GM12801 (cell line): Measurements from ENCODE around the gene DNAJC5.

Source experiments
- TF ChIP-seq, protein P1 (sequence below): IDR thresholded peaks from one replicate; pipeline ENCODE4 v1.5.1; 2011; ENCODE audit warnings: control low read depth; ENCODE audit not compliant: insufficient read length; ENCODE audit errors: extremely low read depth

The DNAJC5 gene

DNA sequence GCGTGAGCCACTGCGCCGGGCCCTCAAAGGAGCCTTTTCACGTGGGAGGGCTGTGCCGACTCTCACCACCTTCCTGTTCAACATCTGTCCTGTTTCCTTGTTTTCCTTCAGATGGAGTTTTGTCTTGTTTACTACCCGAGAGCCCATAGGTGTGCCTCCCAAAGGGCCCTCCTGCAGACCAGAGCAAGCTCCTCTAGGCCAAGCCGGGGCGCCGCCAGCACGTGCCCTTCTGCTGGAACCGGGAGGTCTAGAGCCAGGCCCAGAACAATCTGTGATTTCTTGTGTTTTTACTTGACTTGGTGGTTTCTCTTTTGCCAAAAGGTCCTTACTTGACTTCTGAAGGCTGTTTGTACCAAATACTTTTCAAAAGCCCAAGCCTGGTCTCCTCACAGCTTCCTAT is 8.0 kb upstream of the DNAJC5 start:
- TF ChIP-seq, protein P1, sequence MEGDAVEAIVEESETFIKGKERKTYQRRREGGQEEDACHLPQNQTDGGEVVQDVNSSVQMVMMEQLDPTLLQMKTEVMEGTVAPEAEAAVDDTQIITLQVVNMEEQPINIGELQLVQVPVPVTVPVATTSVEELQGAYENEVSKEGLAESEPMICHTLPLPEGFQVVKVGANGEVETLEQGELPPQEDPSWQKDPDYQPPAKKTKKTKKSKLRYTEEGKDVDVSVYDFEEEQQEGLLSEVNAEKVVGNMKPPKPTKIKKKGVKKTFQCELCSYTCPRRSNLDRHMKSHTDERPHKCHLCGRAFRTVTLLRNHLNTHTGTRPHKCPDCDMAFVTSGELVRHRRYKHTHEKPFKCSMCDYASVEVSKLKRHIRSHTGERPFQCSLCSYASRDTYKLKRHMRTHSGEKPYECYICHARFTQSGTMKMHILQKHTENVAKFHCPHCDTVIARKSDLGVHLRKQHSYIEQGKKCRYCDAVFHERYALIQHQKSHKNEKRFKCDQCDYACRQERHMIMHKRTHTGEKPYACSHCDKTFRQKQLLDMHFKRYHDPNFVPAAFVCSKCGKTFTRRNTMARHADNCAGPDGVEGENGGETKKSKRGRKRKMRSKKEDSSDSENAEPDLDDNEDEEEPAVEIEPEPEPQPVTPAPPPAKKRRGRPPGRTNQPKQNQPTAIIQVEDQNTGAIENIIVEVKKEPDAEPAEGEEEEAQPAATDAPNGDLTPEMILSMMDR: no peak

DNA sequence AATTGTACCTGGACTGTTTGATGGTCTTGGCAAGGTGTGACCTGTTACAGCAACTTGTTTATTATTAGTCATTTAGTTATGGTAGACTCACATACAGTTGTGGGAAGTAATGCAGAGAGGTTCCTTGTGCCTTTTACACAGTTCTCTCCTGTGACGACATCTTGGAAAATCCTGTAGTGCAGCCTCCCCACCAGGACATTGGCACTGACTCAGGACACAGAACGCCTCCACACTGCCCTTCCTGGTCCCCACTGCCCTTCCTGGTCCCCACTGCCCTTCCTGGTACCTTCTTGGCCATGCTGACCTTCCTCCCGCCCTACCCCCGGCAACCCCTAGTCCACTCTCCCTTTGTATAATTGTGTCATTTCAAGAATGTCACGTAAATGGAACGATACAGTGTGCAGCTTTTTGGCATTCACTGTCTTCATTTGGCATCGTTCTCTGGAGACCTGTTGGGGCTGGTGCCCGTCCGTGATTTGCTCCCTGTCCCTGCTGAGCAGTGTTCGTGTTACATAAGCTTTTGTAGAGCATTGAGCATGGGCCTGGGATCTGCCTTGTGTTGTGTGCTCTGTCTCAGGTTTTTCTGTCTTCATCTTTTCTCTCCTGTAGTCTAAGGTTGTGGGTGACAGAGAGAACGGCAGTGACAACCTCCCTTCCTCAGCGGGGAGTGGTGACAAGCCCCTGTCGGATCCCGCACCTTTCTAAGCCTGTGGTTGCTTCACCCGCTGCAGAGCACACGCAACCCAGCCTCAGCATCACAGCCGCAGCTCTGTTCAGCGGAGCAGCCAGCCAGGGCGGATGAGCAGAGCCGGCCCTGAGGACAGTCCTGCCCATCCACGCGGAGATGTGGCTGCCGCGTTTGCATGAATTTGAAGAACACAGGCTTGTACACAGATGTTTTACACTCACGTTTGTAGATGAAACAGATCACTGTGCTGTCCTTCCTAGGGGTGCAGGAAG is 5.4 kb upstream of the DNAJC5 start:
- TF ChIP-seq, protein P1: no peak

DNA sequence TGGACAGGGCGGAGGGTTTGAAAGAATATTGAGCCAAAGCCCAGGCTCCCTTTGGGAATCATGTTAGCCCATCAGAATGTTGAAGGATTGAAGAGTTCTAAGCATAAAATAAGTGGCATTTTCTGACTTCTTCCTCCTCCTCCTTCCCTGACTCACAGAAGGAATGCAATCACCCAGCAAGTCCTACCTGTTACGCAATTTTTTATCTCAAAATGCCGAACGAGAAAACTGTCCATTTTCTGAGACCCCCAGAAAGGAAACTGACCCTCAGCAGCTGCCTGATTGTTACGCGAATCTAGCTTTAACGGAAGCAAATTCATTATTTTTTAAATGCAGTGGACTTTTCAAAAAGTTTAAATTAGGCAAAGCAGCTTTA is 4.7 kb upstream of the DNAJC5 start:
- TF ChIP-seq, protein P1: no peak

DNA sequence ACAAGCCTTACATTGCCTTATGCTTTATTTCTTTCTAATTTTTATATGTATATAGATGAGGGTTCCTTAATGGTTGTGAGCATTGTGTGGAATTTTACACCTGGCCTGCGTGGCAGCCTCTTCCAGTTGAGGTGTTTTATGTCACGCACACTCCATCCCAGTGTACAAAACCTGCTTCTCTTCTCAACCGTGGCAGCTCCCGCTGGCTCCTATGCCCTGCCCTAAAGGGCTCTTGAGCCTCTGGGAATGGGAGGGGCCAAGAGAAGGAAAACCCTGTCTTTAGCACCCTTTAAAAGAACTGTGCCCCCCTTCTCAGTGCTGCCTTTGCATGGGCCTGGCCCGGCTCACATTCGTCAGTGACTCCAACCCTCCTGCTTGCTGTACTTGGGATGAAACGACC is 4.3 kb upstream of the DNAJC5 start:
- TF ChIP-seq, protein P1: no peak

DNA sequence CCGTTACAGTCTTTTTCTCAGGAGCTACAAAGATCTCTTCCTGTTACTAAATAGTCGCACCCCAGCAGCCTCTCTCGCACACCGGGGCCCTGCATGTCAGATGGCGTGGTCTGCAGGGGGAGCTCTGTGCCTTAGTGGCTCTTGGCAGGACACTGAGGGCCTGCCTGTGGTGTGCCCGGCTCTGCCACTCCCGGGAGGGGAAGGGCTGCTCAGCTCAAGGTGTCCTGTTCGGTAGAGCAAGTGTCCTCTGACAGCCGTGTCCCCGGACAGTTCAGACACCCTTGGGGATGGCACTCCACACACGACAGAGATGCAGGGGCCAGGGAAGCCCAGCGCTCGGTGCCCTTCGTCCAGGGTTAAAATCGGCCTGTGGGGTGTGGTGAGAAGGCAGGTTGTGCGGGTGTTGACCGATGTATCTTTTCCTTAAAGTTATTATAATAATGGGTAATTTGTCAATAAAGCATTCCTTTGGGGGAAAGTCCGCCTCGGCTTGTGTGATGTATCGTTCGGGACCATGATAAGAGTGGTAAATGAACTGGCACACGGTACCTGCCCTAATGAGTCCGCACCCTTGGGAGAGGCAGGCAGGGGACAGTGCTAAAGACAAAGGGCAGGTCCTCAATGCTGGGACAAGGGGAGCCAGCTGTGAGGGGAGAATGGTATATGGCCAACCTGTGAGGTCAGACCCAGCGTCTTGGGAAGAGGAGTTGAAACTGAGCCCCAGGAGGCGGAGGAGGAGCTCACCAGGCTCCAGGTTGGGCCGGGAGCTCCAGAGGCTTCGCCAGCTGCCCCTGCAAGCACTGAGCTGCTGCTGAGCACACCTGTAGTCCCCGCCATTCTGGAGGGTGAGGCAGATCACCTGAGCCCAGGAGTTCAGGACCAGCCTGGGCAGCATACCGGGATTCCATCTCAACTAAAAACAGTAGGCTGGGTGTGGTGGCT is 3.6 kb upstream of the DNAJC5 start:
- TF ChIP-seq, protein P1: no peak

DNA sequence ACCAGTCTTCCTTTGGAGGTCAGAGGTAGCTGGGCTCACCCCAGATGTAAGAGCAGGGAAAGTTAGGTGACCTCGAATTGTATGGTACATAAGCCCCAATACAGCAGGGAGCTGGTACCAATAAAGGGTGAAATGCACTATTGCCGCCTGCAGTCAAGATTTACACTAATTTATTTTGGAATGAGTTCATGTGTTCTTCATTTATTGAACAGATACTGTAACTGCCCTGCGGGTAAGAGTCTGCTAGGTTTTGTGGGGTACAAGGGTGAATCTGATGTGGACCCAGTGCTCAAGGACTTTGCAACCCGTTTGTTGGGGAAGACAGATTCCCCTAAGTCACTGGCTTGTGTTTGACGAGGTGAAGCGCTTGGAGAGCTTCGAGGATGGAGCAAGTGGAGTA is 2.5 kb upstream of the DNAJC5 start:
- TF ChIP-seq, protein P1: no peak

DNA sequence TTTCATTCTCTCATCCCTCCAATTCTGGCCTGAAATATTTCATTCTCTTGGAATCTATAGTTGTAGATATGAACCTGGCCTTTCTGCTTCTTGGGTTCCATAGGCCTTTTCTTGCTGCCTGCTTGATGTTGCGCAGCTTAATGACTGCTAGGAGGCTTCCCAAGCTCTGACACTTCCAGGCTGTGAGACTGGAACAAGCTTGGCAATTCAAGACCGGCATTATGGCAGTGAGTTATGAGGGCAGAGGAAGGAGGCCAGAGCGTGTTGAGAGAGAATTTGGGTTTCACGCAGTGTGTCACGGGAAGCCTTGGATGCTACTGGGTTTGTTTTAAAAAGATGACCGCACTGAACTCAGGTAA is 948 bp upstream of the DNAJC5 start:
- TF ChIP-seq, protein P1: no peak
